Measurements from ENCODE around the gene OPRD1.

- TF ChIP-seq POLR2AphosphoS5 (IDR thresholded peaks at IDR 0.05; ENCODE audit: low read depth, low read length) (no peak), POLR2A (IDR thresholded peaks at IDR 0.05; ENCODE audit: low read depth, low read length) (no peak)
These were observed 19.3 kb upstream of the OPRD1 start for GRCh38 chr1:28792644-28793121.
